OCI-LY7 (cell line): ENCODE results near the gene RSBN1L. TPM values are rescaled to one million over a fixed set of nuclear protein-coding genes. Genes with fewer than 3 reads are reported as not detected.
"Not testable (repeated sequence)": the region's sequence is repeated elsewhere in the genome, so short reads cannot be mapped to it uniquely, and the experiment has no call there.

ENCODE experiments used
- BruUV-seq: library from RNA; stranded (reverse); fragments of 400-500 nt; replicated peaks from 2 replicates; lab custom pipeline; 2021; lab: Mats Ljungman, UMichigan
- CTCF ChIA-PET: fragments of 300-600 bp; sonication (Branson Sonifier 250); formaldehyde crosslinking; loops from one replicate; lab custom pipeline; 2022; ENCODE audit warnings: antibody characterized with exemption; ENCODE audit not compliant: unreplicated experiment; lab: Charles Lee
- POLR2A ChIA-PET: fragments of 300-600 bp; sonication (Branson Sonifier 250); formaldehyde crosslinking; loops from one replicate; lab custom pipeline; 2022; ENCODE audit warnings: antibody characterized with exemption; lab: Charles Lee
- DNase-seq: peaks from one replicate; pipeline ENCODE4 v3.0.0-alpha.2; 2015; ENCODE audit warnings: low spot score
- H2AFZ ChIP-seq: fragments of 200-600 bp; sonication (generic), shearing (Covaris generic); 2 replicates; pipeline ENCODE4 v1.6.1; 2014; ENCODE audit warnings: mild to moderate bottlenecking, antibody characterized with exemption, low read length, moderate library complexity
- H3K27ac ChIP-seq: fragments of 200-600 bp; sonication (generic); 2 replicates; pipeline ENCODE4 v1.5.1; 2014; ENCODE audit warnings: mixed run types, low read depth, mild to moderate bottlenecking, moderate library complexity, low read length, inconsistent platforms; ENCODE audit not compliant: poor library complexity, severe bottlenecking
- H3K36me3 ChIP-seq: fragments of 200-600 bp; sonication (generic); 2 replicates; pipeline ENCODE4 v1.6.1; 2014; ENCODE audit warnings: mild to moderate bottlenecking, antibody characterized with exemption, low read length, moderate library complexity, mixed read lengths; ENCODE audit not compliant: insufficient read depth
- H3K4me1 ChIP-seq: fragments of 200-600 bp; sonication (generic); 2 replicates; pipeline ENCODE4 v1.5.1; 2014; ENCODE audit warnings: mild to moderate bottlenecking, low read length; ENCODE audit not compliant: insufficient read depth, poor library complexity, severe bottlenecking
- H3K4me2 ChIP-seq: fragments of 200-600 bp; sonication (generic); 2 replicates; pipeline ENCODE4 v1.6.1; 2014; ENCODE audit warnings: mild to moderate bottlenecking, low read length
- H3K4me3 ChIP-seq: fragments of 200-600 bp; sonication (generic); 2 replicates; pipeline ENCODE4 v1.5.1; 2014; ENCODE audit warnings: mild to moderate bottlenecking, low read depth, low read length; ENCODE audit not compliant: poor library complexity, severe bottlenecking
- H3K79me2 ChIP-seq: fragments of 200-600 bp; sonication (generic); 2 replicates; pipeline ENCODE4 v1.6.1; 2016; ENCODE audit warnings: low read depth, mild to moderate bottlenecking, low read length, moderate library complexity, mixed read lengths; ENCODE audit not compliant: insufficient read depth
- H3K9me2 ChIP-seq: fragments of 200-600 bp; sonication (generic); 2 replicates; pipeline ENCODE4 v1.6.1; 2016; ENCODE audit warnings: mild to moderate bottlenecking, low read length, mixed read lengths; ENCODE audit not compliant: insufficient read depth
- H3K9me3 ChIP-seq: fragments of 200-600 bp; sonication (generic); 2 replicates; pipeline ENCODE4 v1.6.1; 2014; ENCODE audit warnings: mild to moderate bottlenecking, mixed run types, low read length, mixed read lengths
- H4K20me1 ChIP-seq: fragments of 200-600 bp; sonication (generic); 2 replicates; pipeline ENCODE4 v1.6.1; 2014; ENCODE audit warnings: mild to moderate bottlenecking, antibody characterized with exemption, low read length, moderate library complexity, mixed read lengths; ENCODE audit not compliant: insufficient read depth
- CTCF ChIP-seq: fragments of 200-600 bp; sonication (generic); conservative IDR thresholded peaks from 2 replicates; pipeline ENCODE4 v1.5.1; 2014; ENCODE audit warnings: mild to moderate bottlenecking, antibody characterized with exemption, low read length, moderate library complexity, mixed read lengths
- EZH2phosphoT487 ChIP-seq: fragments of 200-600 bp; sonication (generic); IDR thresholded peaks from 2 replicates; pipeline ENCODE4 v1.6.1; 2018; ENCODE audit warnings: low read depth, borderline replicate concordance, mild to moderate bottlenecking, mixed run types, antibody characterized with exemption, low read length, moderate library complexity, mixed read lengths
- intact Hi-C: fragments of 100-400 bp; cut with micrococcal nuclease; formaldehyde crosslinking; loops from one replicate; pipeline ENCODE4 v1.10.0; 2022; ENCODE audit not compliant: unreplicated experiment
- total RNA-seq, 2 experiments: library from RNA; depleted of rRNA in 1 of 2; stranded (reverse); fragments of >200 nt in 1 of 2; shearing (Covaris generic) in 1 of 2; gene quantifications; 2 replicates each; pipeline ENCODE4 v1.2.3, GENCODE V29; 2014 to 2022

The RSBN1L gene
- total RNA-seq, 2 experiments from 2014 or later: 23.3 to 30.4 TPM

GRCh38 chr7:77714195-77714594 lies 17.9 kb downstream of the RSBN1L start:
- CTCF ChIA-PET: no interaction called here
- Histone ChIP-seq H3K36me3 (peaks cover 65% of the 10 kb centered on the region), H4K20me1 (peaks cover 16% of the 10 kb centered on the region), H3K27ac (no peak overlapping the region), H3K4me2 (no peak overlapping the region), H3K9me2 (no peaks in the 10 kb centered on the region), H3K79me2 (peaks cover 97% of the 10 kb centered on the region), H3K9me3 (no peaks in the 10 kb centered on the region; the same call in 1 of the 2 replicates), H3K4me1 (no peaks in the 10 kb centered on the region), H2AFZ (no peak overlapping the region), H3K4me3 (no peak overlapping the region)
- DNase-seq: no peak
- intact Hi-C loops: no loop called here
- TF ChIP-seq EZH2phosphoT487 (no peak), CTCF (no peak)
- no TSS peak for BruUV-seq
- POLR2A ChIA-PET: no interaction called here

- CTCF ChIA-PET, H3K27ac ChIP-seq, H3K4me2 ChIP-seq, H3K4me3 ChIP-seq, H3K4me1 ChIP-seq, H3K9me2 ChIP-seq, DNase-seq, H2AFZ ChIP-seq, BruUV-seq, H3K9me3 ChIP-seq, intact Hi-C loops: not testable (repeated sequence)
- peaks cover 97% of the 10 kb centered on the region for H3K79me2 ChIP-seq
- H3K36me3 ChIP-seq: peaks cover 59% of the 10 kb centered on the region
- H4K20me1 ChIP-seq: peaks cover 14% of the 10 kb centered on the region
- POLR2A ChIA-PET: interaction anchor here (0.9 to 1.2 kb wide), 2 partner anchors 11 to 33 kb away, joined by 3 read pairs; no protein-coding TSS in a partner anchor
Observed at GRCh38 chr7:77714931-77715330, 18.7 kb downstream of the RSBN1L start.

- POLR2A ChIA-PET: interaction anchor here (0.6 to 1.4 kb wide), 5 partner anchors 9 to 117 kb away, joined by 3 to 5 read pairs (median 3); no protein-coding TSS in a partner anchor
- CTCF ChIA-PET: no interaction called here
- H3K9me3 ChIP-seq: no peaks in the 10 kb centered on the region; the same call in 1 of the 2 replicates
- intact Hi-C loops: no loop called here
- H3K4me2 ChIP-seq: no peak overlapping the region
- BruUV-seq: no TSS peak
- TF ChIP-seq EZH2phosphoT487: no peak
- no peak for TF ChIP-seq CTCF
- no peaks in the 10 kb centered on the region for H3K9me2 ChIP-seq
- no peak overlapping the region for H3K27ac ChIP-seq
- peaks cover 16% of the 10 kb centered on the region for H4K20me1 ChIP-seq
- no peak overlapping the region for H2AFZ ChIP-seq
- H3K4me3 ChIP-seq: no peak overlapping the region
- peaks cover 43% of the 10 kb centered on the region for H3K36me3 ChIP-seq
- H3K4me1 ChIP-seq: no peaks in the 10 kb centered on the region
- H3K79me2 ChIP-seq: peaks cover 97% of the 10 kb centered on the region
- no peak for DNase-seq
Observed at GRCh38 chr7:77716804-77717203, 20.5 kb downstream of the RSBN1L start.

- H3K79me2 ChIP-seq: peaks cover 97% of the 10 kb centered on the region
- DNase-seq, H3K4me2 ChIP-seq, H3K9me2 ChIP-seq, intact Hi-C loops, H3K27ac ChIP-seq, BruUV-seq, H3K4me1 ChIP-seq, CTCF ChIA-PET, H3K4me3 ChIP-seq, H3K9me3 ChIP-seq, H2AFZ ChIP-seq: not testable (repeated sequence)
- H3K36me3 ChIP-seq: peaks cover 38% of the 10 kb centered on the region
- H4K20me1 ChIP-seq: peaks cover 23% of the 10 kb centered on the region
- POLR2A ChIA-PET: interaction anchor here (0.6 to 1.4 kb wide), 3 partner anchors 10 to 186 kb away, joined by 3 to 5 read pairs (median 3); no protein-coding TSS in a partner anchor
Observed at GRCh38 chr7:77717566-77717965, 21.3 kb downstream of the RSBN1L start.
